ENCODE measurements around the gene ZNF367. TPM values are rescaled to one million over a fixed set of nuclear protein-coding genes. Genes with fewer than 3 reads are reported as not detected.

ZNF367 gene
- total and polyA plus RNA-seq, 7 donors: 0.28 to 3.5 (median 1.4) TPM

GRCh38 chr9:96440671-96441199 lies 22.6 kb upstream of the ZNF367 start:
- intact Hi-C loops (cut with DNase I): no loop called here
- Histone ChIP-seq H3K4me1 (no peaks in the 10 kb centered on the region), H3K27me3 (no peaks in the 10 kb centered on the region), H3K36me3 (no peaks in the 10 kb centered on the region), H3K27ac (no peak overlapping the region), H3K4me3 (no peak overlapping the region), H3K9me3 (no peaks in the 10 kb centered on the region)
- DNase-seq: no peak
- WGBS, 2 donors: 79 to 89% methylated on average over 5 of the region's 5 CpGs
- TF ChIP-seq EP300 (IDR thresholded peaks at IDR 0.05) (no peak), POLR2AphosphoS5 (IDR thresholded peaks at IDR 0.05) (no peak), POLR2A (IDR thresholded peaks at IDR 0.05) (no peak)

- intact Hi-C loops (cut with DNase I): no loop called here
- Histone ChIP-seq H3K9me3 (no peaks in the 10 kb centered on the region), H3K27ac (no peak overlapping the region), H3K36me3 (no peaks in the 10 kb centered on the region), H3K4me3 (no peak overlapping the region), H3K27me3 (no peaks in the 10 kb centered on the region), H3K4me1 (no peaks in the 10 kb centered on the region)
- 97 to 98% methylated on average over 7 of the region's 7 CpGs for WGBS, 2 donors
- no peak for TF ChIP-seq POLR2AphosphoS5 (IDR thresholded peaks at IDR 0.05)
- TF ChIP-seq EP300 (IDR thresholded peaks at IDR 0.05): no peak
- DNase-seq: no peak
These were observed 19.3 kb upstream of the ZNF367 start for GRCh38 chr9:96437454-96437853.

- no peaks in the 10 kb centered on the region for H3K27me3 ChIP-seq
- no peaks in the 10 kb centered on the region for H3K36me3 ChIP-seq
- TF ChIP-seq EP300 (IDR thresholded peaks at IDR 0.05) (no peak), POLR2AphosphoS5 (IDR thresholded peaks at IDR 0.05) (no peak), POLR2A (IDR thresholded peaks at IDR 0.05) (no peak), CTCF (IDR thresholded peaks at IDR 0.05) (no peak)
- 90 to 92% methylated on average over 15 of the region's 15 CpGs for WGBS, 2 donors
- intact Hi-C loops (cut with DNase I): no loop called here
- no peaks in the 10 kb centered on the region for H3K9me3 ChIP-seq
- no peak overlapping the region for H3K4me3 ChIP-seq
- no peak for DNase-seq
- no peak overlapping the region for H3K27ac ChIP-seq
- no peaks in the 10 kb centered on the region for H3K4me1 ChIP-seq
These were observed 18.4 kb upstream of the ZNF367 start for GRCh38 chr9:96436456-96437126.

GRCh38 chr9:96436063-96436455 lies 17.9 kb upstream of the ZNF367 start:
- H3K27me3 ChIP-seq: no peaks in the 10 kb centered on the region
- H3K36me3 ChIP-seq: no peaks in the 10 kb centered on the region
- no peak for DNase-seq
- no peak overlapping the region for H3K27ac ChIP-seq
- no peaks in the 10 kb centered on the region for H3K4me1 ChIP-seq
- WGBS, 2 donors: 83 to 87% methylated on average over 2 of the region's 2 CpGs
- intact Hi-C loops (cut with DNase I): no loop called here
- no peak overlapping the region for H3K4me3 ChIP-seq
- no peaks in the 10 kb centered on the region for H3K9me3 ChIP-seq
- TF ChIP-seq CTCF (IDR thresholded peaks at IDR 0.05) (no peak), POLR2A (IDR thresholded peaks at IDR 0.05) (no peak), EP300 (IDR thresholded peaks at IDR 0.05) (no peak), POLR2AphosphoS5 (IDR thresholded peaks at IDR 0.05) (no peak)

- H3K36me3 ChIP-seq: no peaks in the 10 kb centered on the region
- 92 to 96% methylated on average over 4 of the region's 4 CpGs for WGBS, 2 donors
- DNase-seq: no peak
- H3K4me1 ChIP-seq: no peaks in the 10 kb centered on the region
- no peak overlapping the region for H3K27ac ChIP-seq
- no peak for TF ChIP-seq POLR2AphosphoS5 (IDR thresholded peaks at IDR 0.05)
- H3K9me3 ChIP-seq: no peaks in the 10 kb centered on the region
- intact Hi-C loops (cut with DNase I): no loop called here
- no peaks in the 10 kb centered on the region for H3K27me3 ChIP-seq
- no peak overlapping the region for H3K4me3 ChIP-seq
These were observed 17.2 kb upstream of the ZNF367 start for GRCh38 chr9:96435345-96435744.

GRCh38 chr9:96430377-96430776 lies 12.2 kb upstream of the ZNF367 start:
- no peak for DNase-seq
- 93% methylated on average over 2 of the region's 2 CpGs for WGBS, 2 donors
- intact Hi-C loops (cut with DNase I): no loop called here
- no peaks in the 10 kb centered on the region for H3K27me3 ChIP-seq
- H3K4me1 ChIP-seq: no peaks in the 10 kb centered on the region
- H3K9me3 ChIP-seq: no peaks in the 10 kb centered on the region
- no peak overlapping the region for H3K4me3 ChIP-seq
- no peaks in the 10 kb centered on the region for H3K36me3 ChIP-seq
- H3K27ac ChIP-seq: no peak overlapping the region
- no peak for TF ChIP-seq CTCF (IDR thresholded peaks at IDR 0.05)
- TF ChIP-seq EP300 (IDR thresholded peaks at IDR 0.05): no peak
- TF ChIP-seq POLR2AphosphoS5 (IDR thresholded peaks at IDR 0.05): no peak
- no peak for TF ChIP-seq POLR2A (IDR thresholded peaks at IDR 0.05)

Data from sigmoid colon (tissue), 7 donors.